Measurements from ENCODE around the gene RAB3IL1.

The RAB3IL1 gene

DNA sequence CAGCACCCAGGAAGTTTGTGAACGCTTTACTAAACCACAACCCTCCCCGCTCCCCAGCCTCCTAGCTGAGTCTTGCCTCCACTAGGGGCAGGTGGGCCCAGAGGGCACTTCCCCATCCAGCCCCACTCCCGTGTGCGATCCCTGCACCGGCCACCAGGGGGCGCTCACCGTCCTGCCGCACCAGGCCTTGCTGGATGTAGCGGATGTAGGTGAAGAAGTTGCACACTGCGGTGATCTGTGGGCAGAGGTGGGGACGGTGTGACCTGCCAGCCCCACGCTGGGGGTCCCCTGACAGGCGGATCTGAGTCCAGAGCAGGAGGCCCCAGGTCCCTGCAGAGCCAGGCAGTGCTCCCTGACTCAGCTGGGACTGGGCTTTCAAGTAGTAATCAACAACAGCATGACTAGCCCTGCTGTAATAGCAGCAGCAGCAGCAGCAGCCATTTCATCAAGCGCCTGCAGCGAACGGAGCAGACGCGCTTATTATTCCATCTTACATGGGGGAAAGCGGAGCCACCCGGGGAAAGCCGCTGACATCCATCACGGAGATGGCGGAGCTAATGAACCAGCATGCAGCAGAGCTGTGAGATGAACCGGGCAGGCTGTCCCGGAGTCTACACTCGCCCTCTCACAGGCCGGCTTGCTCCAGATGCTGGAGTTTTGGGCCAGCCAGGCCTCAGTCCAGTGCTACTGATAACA is 18.1 kb downstream of the RAB3IL1 start:
- Histone ChIP-seq H3K36me3 (ENCODE audit: insufficient read depth, low read length) (no peaks in the 10 kb centered on the region), H3K27me3 (ENCODE audit: insufficient read depth, low read length, poor library complexity) (no peaks in the 10 kb centered on the region), H3K4me3 (ENCODE audit: low read depth in 1 of 2, low read length in 2 of 2) (no peak overlapping the region), H3K9me3 (ENCODE audit: insufficient read depth, low read length, severe bottlenecking) (no peaks in the 10 kb centered on the region), H3K4me2 (ENCODE audit: insufficient read depth, low read length) (no peak overlapping the region), H3K4me1 (ENCODE audit: insufficient read depth, low read length) (peaks cover 6% of the 10 kb centered on the region; the same call in 1 of the 2 replicates), H3K79me2 (ENCODE audit: insufficient read depth, low read length) (no peaks in the 10 kb centered on the region), H2AFZ (ENCODE audit: low read depth, low read length) (peak overlapping the region; percentile 57; the same call in 1 of the 2 replicates), H4K20me1 (ENCODE audit: insufficient read depth, low read length) (no peaks in the 10 kb centered on the region), H3K9ac (ENCODE audit: low read depth, low read length) (no peak overlapping the region), H3K27ac (ENCODE audit: low read length) (no peak overlapping the region)
- peak; percentile 93 for ATAC-seq (ENCODE audit: insufficient read depth, low read depth)
- TF ChIP-seq EZH2 (IDR thresholded peaks at IDR 0.05; ENCODE audit: borderline replicate concordance, low read depth, low read length, severe bottlenecking): no peak
- TF ChIP-seq, protein P1, sequence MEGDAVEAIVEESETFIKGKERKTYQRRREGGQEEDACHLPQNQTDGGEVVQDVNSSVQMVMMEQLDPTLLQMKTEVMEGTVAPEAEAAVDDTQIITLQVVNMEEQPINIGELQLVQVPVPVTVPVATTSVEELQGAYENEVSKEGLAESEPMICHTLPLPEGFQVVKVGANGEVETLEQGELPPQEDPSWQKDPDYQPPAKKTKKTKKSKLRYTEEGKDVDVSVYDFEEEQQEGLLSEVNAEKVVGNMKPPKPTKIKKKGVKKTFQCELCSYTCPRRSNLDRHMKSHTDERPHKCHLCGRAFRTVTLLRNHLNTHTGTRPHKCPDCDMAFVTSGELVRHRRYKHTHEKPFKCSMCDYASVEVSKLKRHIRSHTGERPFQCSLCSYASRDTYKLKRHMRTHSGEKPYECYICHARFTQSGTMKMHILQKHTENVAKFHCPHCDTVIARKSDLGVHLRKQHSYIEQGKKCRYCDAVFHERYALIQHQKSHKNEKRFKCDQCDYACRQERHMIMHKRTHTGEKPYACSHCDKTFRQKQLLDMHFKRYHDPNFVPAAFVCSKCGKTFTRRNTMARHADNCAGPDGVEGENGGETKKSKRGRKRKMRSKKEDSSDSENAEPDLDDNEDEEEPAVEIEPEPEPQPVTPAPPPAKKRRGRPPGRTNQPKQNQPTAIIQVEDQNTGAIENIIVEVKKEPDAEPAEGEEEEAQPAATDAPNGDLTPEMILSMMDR (IDR thresholded peaks at IDR 0.05; ENCODE audit: borderline replicate concordance, extremely low read depth, low read length, poor library complexity, severe bottlenecking): peak; percentile 100
- peak; percentile 91 for DNase-seq

GRCh38 chr11:61898247-61898582 is 19.2 kb downstream of the RAB3IL1 start:
- Histone ChIP-seq H3K4me1 (ENCODE audit: insufficient read depth, low read length) (peaks cover 6% of the 10 kb centered on the region; the same call in 1 of the 2 replicates), H3K79me2 (ENCODE audit: insufficient read depth, low read length) (no peaks in the 10 kb centered on the region), H3K27ac (ENCODE audit: low read length) (no peak overlapping the region), H3K9ac (ENCODE audit: low read depth, low read length) (no peak overlapping the region), H3K4me3 (ENCODE audit: low read depth in 1 of 2, low read length in 2 of 2) (no peak overlapping the region), H3K27me3 (ENCODE audit: insufficient read depth, low read length, poor library complexity) (no peaks in the 10 kb centered on the region), H4K20me1 (ENCODE audit: insufficient read depth, low read length) (no peaks in the 10 kb centered on the region), H3K9me3 (ENCODE audit: insufficient read depth, low read length, severe bottlenecking) (no peaks in the 10 kb centered on the region), H3K36me3 (ENCODE audit: insufficient read depth, low read length) (no peaks in the 10 kb centered on the region), H3K4me2 (ENCODE audit: insufficient read depth, low read length) (no peak overlapping the region), H2AFZ (ENCODE audit: low read depth, low read length) (no peak overlapping the region)
- DNase-seq: no peak
- TF ChIP-seq, protein P1 (IDR thresholded peaks at IDR 0.05; ENCODE audit: borderline replicate concordance, extremely low read depth, low read length, poor library complexity, severe bottlenecking): no peak
- no peak for ATAC-seq (ENCODE audit: insufficient read depth, low read depth)

DNA sequence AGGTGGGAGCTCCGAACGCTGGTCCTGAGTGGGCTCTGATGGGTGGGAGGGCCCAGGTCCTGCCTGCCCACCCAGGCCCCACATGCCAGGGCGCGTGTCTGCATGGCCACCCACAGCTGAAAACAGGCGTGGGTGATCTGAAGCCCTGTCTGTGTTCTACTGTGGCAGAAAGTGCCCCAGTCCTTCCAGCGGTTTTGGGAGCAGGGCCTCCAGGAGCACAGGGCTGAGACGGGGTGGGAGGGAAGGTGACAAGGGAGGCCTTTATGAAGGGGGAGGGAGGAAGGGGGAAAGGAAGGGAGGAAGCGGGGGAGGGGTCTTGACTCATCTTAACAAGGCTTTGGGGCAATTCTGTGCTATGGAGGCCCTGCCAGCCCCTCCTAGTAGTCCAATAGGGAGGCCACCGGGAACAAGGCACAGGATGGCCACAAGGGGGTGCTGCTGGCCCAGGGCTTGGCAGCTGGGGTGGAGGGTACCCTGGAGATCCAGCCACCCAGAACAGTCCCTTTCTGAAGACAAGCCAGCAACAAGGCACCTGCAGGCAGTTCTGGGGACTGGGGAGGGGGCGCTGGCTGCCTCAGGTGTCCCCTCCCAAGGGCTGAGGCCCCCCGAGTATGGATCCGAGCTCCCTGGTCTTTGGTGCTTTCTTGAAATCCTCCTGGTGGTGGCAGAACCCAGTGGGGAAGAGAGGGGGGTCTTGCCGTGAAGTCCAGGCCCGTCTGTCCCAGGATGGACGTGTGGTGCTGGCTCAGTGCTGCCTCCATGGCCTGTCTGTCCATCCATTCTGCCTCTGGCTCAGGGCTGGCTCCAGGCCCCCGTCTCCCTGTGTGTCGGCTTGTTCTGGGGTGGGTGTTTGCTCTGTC is 19.7 kb downstream of the RAB3IL1 start:
- TF ChIP-seq EZH2 (IDR thresholded peaks at IDR 0.05; ENCODE audit: borderline replicate concordance, low read depth, low read length, severe bottlenecking): no peak
- TF ChIP-seq, protein P1 (IDR thresholded peaks at IDR 0.05; ENCODE audit: borderline replicate concordance, extremely low read depth, low read length, poor library complexity, severe bottlenecking): peak; percentile 92
- Histone ChIP-seq H4K20me1 (ENCODE audit: insufficient read depth, low read length) (no peaks in the 10 kb centered on the region; the same call in 1 of the 2 replicates), H3K27me3 (ENCODE audit: insufficient read depth, low read length, poor library complexity) (no peaks in the 10 kb centered on the region), H3K4me1 (ENCODE audit: insufficient read depth, low read length) (peaks cover 6% of the 10 kb centered on the region; the same call in 1 of the 2 replicates), H3K27ac (ENCODE audit: low read length) (no peak overlapping the region), H3K9me3 (ENCODE audit: insufficient read depth, low read length, severe bottlenecking) (no peaks in the 10 kb centered on the region), H3K4me2 (ENCODE audit: insufficient read depth, low read length) (no peak overlapping the region), H3K79me2 (ENCODE audit: insufficient read depth, low read length) (no peaks in the 10 kb centered on the region), H2AFZ (ENCODE audit: low read depth, low read length) (no peak overlapping the region), H3K36me3 (ENCODE audit: insufficient read depth, low read length) (no peaks in the 10 kb centered on the region), H3K4me3 (ENCODE audit: low read depth in 1 of 2, low read length in 2 of 2) (no peak overlapping the region), H3K9ac (ENCODE audit: low read depth, low read length) (no peak overlapping the region)
- DNase-seq: peak; percentile 80
- peak; percentile 76 for ATAC-seq (ENCODE audit: insufficient read depth, low read depth)
